AG04449 (cell line): ENCODE measurements around the gene LTN1.

Experiments used
- CTCF ChIA-PET: fragments of 350-600 bp; formaldehyde crosslinking; extraction: SDS; loops from one replicate; lab custom pipeline; 2021; ENCODE audit warnings: antibody characterized with exemption; lab: Yijun Ruan, JAX
- POLR2A ChIA-PET: fragments of 400-600, 350-600 bp; formaldehyde crosslinking; extraction: SDS; loops from one replicate; lab custom pipeline; 2020; ENCODE audit warnings: antibody characterized with exemption, inconsistent platforms; lab: Yijun Ruan, JAX
- DNase-seq: peaks from one replicate; pipeline ENCODE4 v3.0.0-alpha.2; 2010; ENCODE audit warnings: low read depth, low spot score
- H3K4me3 ChIP-seq: 2 replicates; pipeline ENCODE4 v1.5.1; 2011; ENCODE audit warnings: low read depth, mild to moderate bottlenecking, control low read depth, low read length
- TF ChIP-seq, protein P1 (sequence below): IDR thresholded peaks from one replicate; pipeline ENCODE4 v1.5.1; 2011; ENCODE audit warnings: mild to moderate bottlenecking, moderate library complexity, low read length, control low read depth, inconsistent platforms; ENCODE audit not compliant: insufficient read depth; ENCODE audit errors: missing control alignments

Gene LTN1

DNA sequence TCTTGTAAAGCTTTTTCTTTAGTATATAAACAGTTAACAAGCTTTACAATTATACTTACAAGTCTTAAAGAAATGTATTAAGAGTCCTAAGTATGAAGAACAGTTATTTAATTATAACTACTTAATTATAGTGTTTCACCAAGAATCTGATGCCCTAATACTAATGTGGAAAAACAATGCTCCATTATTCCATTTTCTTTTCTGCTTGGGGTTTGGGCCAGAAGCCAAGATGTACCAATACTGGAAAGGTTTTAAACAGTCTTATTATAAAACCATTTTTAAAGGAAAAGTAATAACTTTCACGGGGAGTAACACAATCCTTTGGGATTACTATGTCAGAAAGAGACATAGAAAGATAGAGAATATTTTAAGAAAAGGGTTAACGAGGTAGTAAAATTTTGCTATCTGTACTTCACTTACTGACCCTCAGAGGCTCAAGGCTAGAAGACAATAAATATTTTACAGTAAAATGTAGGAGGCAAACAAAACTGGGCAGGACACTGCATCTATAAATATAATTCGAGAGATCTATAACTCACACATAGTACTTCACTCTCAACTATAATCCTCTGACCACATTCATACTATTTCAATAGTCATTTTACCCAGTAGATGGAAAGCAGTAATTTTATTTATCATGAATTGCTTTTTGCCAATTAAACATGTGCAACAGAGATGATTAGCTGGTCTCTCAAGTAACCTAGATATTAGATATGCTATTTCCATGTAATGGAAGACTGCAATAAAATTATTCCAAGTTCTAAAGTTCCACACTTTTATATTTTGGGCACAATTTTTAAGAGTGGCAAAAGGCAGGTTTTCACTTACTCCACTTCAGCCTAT is 63.9 kb downstream of the LTN1 start:
- no peak overlapping the region for H3K4me3 ChIP-seq
- ChIA-PET CTCF (interaction anchor here (0.6 to 2.5 kb wide), 4 partner anchors 11 to 183 kb away, joined by 3 to 16 read pairs (median 3); no protein-coding TSS in a partner anchor), POLR2A (no interaction called here)
- no peak for DNase-seq
- TF ChIP-seq, protein P1, sequence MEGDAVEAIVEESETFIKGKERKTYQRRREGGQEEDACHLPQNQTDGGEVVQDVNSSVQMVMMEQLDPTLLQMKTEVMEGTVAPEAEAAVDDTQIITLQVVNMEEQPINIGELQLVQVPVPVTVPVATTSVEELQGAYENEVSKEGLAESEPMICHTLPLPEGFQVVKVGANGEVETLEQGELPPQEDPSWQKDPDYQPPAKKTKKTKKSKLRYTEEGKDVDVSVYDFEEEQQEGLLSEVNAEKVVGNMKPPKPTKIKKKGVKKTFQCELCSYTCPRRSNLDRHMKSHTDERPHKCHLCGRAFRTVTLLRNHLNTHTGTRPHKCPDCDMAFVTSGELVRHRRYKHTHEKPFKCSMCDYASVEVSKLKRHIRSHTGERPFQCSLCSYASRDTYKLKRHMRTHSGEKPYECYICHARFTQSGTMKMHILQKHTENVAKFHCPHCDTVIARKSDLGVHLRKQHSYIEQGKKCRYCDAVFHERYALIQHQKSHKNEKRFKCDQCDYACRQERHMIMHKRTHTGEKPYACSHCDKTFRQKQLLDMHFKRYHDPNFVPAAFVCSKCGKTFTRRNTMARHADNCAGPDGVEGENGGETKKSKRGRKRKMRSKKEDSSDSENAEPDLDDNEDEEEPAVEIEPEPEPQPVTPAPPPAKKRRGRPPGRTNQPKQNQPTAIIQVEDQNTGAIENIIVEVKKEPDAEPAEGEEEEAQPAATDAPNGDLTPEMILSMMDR = no peak

DNA sequence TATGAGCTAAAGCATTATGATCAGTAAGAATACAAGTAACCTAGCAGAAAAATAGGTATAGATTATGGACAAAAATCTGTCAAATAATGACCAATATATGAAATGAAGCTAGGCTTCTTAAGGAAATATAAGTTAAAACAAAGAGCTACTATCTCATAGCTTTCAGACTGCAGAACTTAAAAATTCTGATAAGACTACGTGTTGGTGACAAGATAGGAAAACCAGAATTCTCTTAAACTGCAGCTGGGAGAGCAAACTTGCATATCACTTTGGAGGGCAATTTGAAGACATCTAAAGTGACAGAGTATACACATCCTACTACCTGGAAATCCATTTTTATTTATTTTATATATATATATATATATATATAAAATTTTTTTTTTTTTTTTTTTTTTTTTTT is 65.5 kb downstream of the LTN1 start:
- CTCF ChIA-PET = interaction anchor here (1.6 kb wide), 1 partner anchor 12 kb away, joined by 6 read pairs; no protein-coding TSS in a partner anchor
- POLR2A ChIA-PET = no interaction called here
- H3K4me3 ChIP-seq = no peak overlapping the region
- DNase-seq = no peak
- TF ChIP-seq, protein P1 = no peak

DNA sequence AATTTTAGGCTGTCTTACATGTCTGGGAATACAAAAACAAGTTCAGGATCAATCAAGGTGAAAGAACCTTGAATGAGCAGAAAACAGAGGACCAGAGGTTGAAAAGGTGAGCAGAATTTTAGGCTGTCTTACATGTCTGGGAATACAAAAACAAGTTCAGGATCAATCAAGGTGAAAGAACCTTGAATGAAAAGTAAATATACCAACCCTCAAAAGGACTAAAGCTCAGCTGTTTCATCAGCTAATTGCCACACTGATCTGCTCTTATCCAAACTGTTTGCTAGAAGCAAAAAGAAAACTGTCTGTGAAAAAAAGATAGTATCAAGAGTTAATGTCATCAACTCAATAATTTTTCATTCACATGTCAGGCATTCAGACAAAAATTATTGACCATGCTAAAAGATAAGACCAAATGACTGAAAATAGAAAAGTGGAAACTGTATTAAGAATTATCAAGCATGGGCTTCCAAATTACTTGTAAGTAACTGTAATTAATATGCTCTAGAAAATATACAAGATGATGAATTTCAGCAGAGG is 69.2 kb downstream of the LTN1 start:
- TF ChIP-seq, protein P1 = no peak
- no peak overlapping the region for H3K4me3 ChIP-seq
- ChIA-PET POLR2A (no interaction called here), CTCF (no interaction called here)
- no peak for DNase-seq

DNA sequence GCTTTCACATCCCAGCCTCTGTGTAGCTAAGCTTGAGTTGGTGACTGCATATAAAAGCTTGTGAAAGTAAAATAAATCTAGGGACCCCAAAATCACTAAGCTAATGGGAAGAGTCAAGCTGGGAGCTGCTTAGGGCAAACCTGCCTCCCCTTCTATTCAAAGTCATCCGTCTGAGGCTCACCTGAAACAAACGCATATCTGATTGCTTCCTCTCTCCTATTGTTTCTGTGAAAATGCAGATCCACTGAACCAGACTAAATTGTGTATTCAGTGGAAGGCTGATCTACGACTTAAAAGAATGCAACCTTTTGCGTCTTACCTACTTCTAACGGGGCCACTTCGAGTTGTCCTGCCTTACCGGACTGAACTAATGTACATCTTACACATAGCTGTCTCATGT is 70.3 kb downstream of the LTN1 start:
- ChIA-PET CTCF (no interaction called here), POLR2A (no interaction called here)
- H3K4me3 ChIP-seq = no peak overlapping the region
- no peak for DNase-seq
- TF ChIP-seq, protein P1 = no peak

DNA sequence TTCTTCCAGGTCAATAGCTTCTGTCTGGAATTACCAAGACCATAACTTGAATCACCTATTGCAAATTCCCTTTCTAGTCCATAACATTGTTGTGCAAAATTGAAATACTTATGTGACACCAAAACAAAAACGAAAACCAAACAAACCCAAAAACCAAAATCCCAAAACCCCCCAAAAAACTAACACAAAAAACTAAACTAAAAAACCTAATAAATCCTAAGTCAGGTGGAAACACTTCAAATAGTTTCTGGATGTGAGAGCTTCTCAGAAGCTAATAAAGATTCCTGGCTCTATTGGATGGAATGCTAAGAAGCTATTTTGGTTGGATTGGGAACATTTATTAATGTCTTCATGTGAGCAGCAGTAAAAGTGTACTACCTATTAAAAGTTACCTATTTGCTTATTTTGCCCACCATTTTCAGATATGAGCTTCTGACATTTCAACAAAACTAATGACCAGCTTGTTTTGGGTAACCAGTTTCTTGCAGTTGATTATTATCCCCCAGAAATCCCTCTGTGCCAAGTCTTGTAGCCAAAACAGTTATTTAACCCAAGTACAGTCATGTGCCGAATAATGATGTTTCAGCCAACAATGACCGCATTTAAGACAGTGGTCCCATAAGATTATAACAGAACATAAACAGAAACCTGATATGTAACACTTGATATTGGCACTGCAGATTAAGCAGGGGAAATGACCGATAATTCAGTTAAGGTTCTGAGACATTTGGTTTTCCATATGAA is 76.4 kb downstream of the LTN1 start:
- ChIA-PET POLR2A (no interaction called here), CTCF (interaction anchor here (0.8 to 1.1 kb wide), 2 partner anchors 13 to 134 kb away, joined by 3 read pairs; no protein-coding TSS in a partner anchor)
- TF ChIP-seq, protein P1 = no peak
- DNase-seq = no peak
- no peak overlapping the region for H3K4me3 ChIP-seq

DNA sequence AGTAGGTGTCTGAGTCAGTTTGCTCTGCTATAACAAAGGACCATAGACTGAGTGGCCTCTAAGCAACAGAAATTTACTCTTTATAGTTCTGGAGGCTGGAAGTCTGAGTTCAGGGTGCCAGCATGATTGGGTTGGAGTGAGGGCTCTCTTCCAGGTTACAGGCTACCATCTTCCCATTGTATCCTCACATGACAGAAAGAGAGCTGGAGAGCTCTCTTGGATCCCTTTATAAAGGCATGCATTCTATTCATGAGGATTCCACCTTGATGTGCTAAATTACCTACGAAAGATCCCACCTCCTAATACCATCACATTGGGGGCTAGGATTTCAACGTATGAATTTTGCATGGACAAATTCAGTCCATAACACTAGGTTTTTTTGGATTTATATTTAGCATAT is 79.6 kb downstream of the LTN1 start:
- DNase-seq = no peak
- POLR2A ChIA-PET = interaction anchor here (0.6 kb wide), 1 partner anchor 43 kb away, joined by 3 read pairs; no protein-coding TSS in a partner anchor
- no peak overlapping the region for H3K4me3 ChIP-seq
- CTCF ChIA-PET = interaction anchor here (0.6 to 1.2 kb wide), 3 partner anchors 19 to 132 kb away, joined by 3 to 4 read pairs (median 3); no protein-coding TSS in a partner anchor
- TF ChIP-seq, protein P1 = no peak
